NB4 (cell line): ENCODE results near the gene RAMP3.

Source experiments
- CTCF ChIP-seq: IDR thresholded peaks from one replicate; pipeline ENCODE4 v1.5.1; 2012; ENCODE audit warnings: low read depth, low read length
- POLR2A ChIP-seq: IDR thresholded peaks from 2 replicates; pipeline ENCODE4 v1.6.1; 2011; ENCODE audit warnings: mild to moderate bottlenecking; ENCODE audit not compliant: insufficient read length; ENCODE audit errors: extremely low read depth

- TF ChIP-seq POLR2A: no peak
- no peak for TF ChIP-seq CTCF
Observed at GRCh38 chr7:45203459-45203858, 45.9 kb downstream of the RAMP3 start.
